Measurements from ENCODE around the gene LFNG. TPM values are rescaled to one million over a fixed set of nuclear protein-coding genes. Genes with fewer than 3 reads are reported as not detected.
"Not testable (repeated sequence)": the region's sequence is repeated elsewhere in the genome, so short reads cannot be mapped to it uniquely, and the experiment has no call there.

Gene LFNG
- total RNA-seq, 1 donor from 2014 or later, result 10.6 TPM

- H3K27ac Mint-ChIP-seq, result no peak overlapping the region
- peaks cover 1% of the 10 kb centered on the region for H3K36me3 Mint-ChIP-seq (ENCODE audit: insufficient read depth)
- no peak overlapping the region for H3K4me3 Mint-ChIP-seq (ENCODE audit: low read depth)
- DNase-seq (ENCODE audit: low spot score, unreplicated experiment), result no peak
- TF ChIP-seq CTCF (IDR thresholded peaks at IDR 0.05; ENCODE audit: unreplicated experiment), result no peak
- H3K9me3 Mint-ChIP-seq (ENCODE audit: low read depth), result no peaks in the 10 kb centered on the region
- no peaks in the 10 kb centered on the region for H3K27me3 Mint-ChIP-seq
- peaks cover 7% of the 10 kb centered on the region for H3K4me1 Mint-ChIP-seq (ENCODE audit: low read depth)
Measured at GRCh38 chr7:2530071-2530987, 10.8 kb downstream of the LFNG start.

GRCh38 chr7:2530994-2531795 lies 11.6 kb downstream of the LFNG start:
- H3K27ac Mint-ChIP-seq; H3K27me3 Mint-ChIP-seq; H3K4me3 Mint-ChIP-seq (ENCODE audit: low read depth); H3K36me3 Mint-ChIP-seq (ENCODE audit: insufficient read depth); DNase-seq (ENCODE audit: low spot score, unreplicated experiment); H3K4me1 Mint-ChIP-seq (ENCODE audit: low read depth); H3K9me3 Mint-ChIP-seq (ENCODE audit: low read depth): not testable (repeated sequence)

- not testable (repeated sequence) for DNase-seq (ENCODE audit: low spot score, unreplicated experiment); H3K4me3 Mint-ChIP-seq (ENCODE audit: low read depth)
Measured at GRCh38 chr7:2531796-2532110, 12.2 kb downstream of the LFNG start.

GRCh38 chr7:2532199-2532772 lies 12.7 kb downstream of the LFNG start:
- H3K27ac Mint-ChIP-seq; H3K4me3 Mint-ChIP-seq (ENCODE audit: low read depth): not testable (repeated sequence)

More at GRCh38 chr7:2531796-2532110, 12.2 kb downstream of the LFNG start:
- H3K9me3 Mint-ChIP-seq (ENCODE audit: low read depth); H3K27me3 Mint-ChIP-seq; H3K27ac Mint-ChIP-seq; H3K36me3 Mint-ChIP-seq (ENCODE audit: insufficient read depth); H3K4me1 Mint-ChIP-seq (ENCODE audit: low read depth): not testable (repeated sequence)

GRCh38 chr7:2532816-2533215 lies 13.2 kb downstream of the LFNG start:
- not testable (repeated sequence) for H3K9me3 Mint-ChIP-seq (ENCODE audit: low read depth); H3K4me3 Mint-ChIP-seq (ENCODE audit: low read depth); DNase-seq (ENCODE audit: low spot score, unreplicated experiment); H3K27ac Mint-ChIP-seq; H3K27me3 Mint-ChIP-seq; H3K36me3 Mint-ChIP-seq (ENCODE audit: insufficient read depth); H3K4me1 Mint-ChIP-seq (ENCODE audit: low read depth)

More at GRCh38 chr7:2532199-2532772, 12.7 kb downstream of the LFNG start:
- not testable (repeated sequence) for H3K36me3 Mint-ChIP-seq (ENCODE audit: insufficient read depth); H3K4me1 Mint-ChIP-seq (ENCODE audit: low read depth); H3K27me3 Mint-ChIP-seq; DNase-seq (ENCODE audit: low spot score, unreplicated experiment); H3K9me3 Mint-ChIP-seq (ENCODE audit: low read depth)

- H3K27ac Mint-ChIP-seq; H3K9me3 Mint-ChIP-seq (ENCODE audit: low read depth); H3K4me1 Mint-ChIP-seq (ENCODE audit: low read depth); H3K4me3 Mint-ChIP-seq (ENCODE audit: low read depth); H3K27me3 Mint-ChIP-seq; H3K36me3 Mint-ChIP-seq (ENCODE audit: insufficient read depth); DNase-seq (ENCODE audit: low spot score, unreplicated experiment): not testable (repeated sequence)
Measured at GRCh38 chr7:2533566-2533965, 14.0 kb downstream of the LFNG start.

GRCh38 chr7:2534214-2534613 lies 14.6 kb downstream of the LFNG start:
- not testable (repeated sequence) for H3K36me3 Mint-ChIP-seq (ENCODE audit: insufficient read depth); H3K4me1 Mint-ChIP-seq (ENCODE audit: low read depth); H3K9me3 Mint-ChIP-seq (ENCODE audit: low read depth); H3K4me3 Mint-ChIP-seq (ENCODE audit: low read depth); H3K27ac Mint-ChIP-seq; H3K27me3 Mint-ChIP-seq; DNase-seq (ENCODE audit: low spot score, unreplicated experiment)

GRCh38 chr7:2535872-2536627 lies 16.5 kb downstream of the LFNG start:
- DNase-seq (ENCODE audit: low spot score, unreplicated experiment); H3K27me3 Mint-ChIP-seq; H3K4me3 Mint-ChIP-seq (ENCODE audit: low read depth); H3K36me3 Mint-ChIP-seq (ENCODE audit: insufficient read depth); H3K9me3 Mint-ChIP-seq (ENCODE audit: low read depth); H3K4me1 Mint-ChIP-seq (ENCODE audit: low read depth); H3K27ac Mint-ChIP-seq: not testable (repeated sequence)
